Stimulated activated CD4-positive, alpha-beta T cell treated with anti-CD3 and anti-CD28 coated beads, Interleukin-1b, Interleukin-23, amount 100 ng/mL, for 48 hours (primary cell): Measurements from ENCODE around the gene NXPE2.

Source experiments
- DNase-seq: peaks from one replicate; pipeline ENCODE4 v3.0.0-alpha.2; 2020

Gene NXPE2

GRCh38 chr11:114746013-114746412, 67.7 kb downstream of the NXPE2 start:
- no peak for DNase-seq
